Nephron (organoid): ENCODE measurements around the gene CTNS.

Experiments used
- H3K27ac Mint-ChIP-seq, 3 experiments: 2 replicates each; pipeline ENCODE4 v1.8.0; 2020; ENCODE audit warnings: mixed read lengths in 3 of 3, mild to moderate bottlenecking in 2 of 3, moderate library complexity in 1 of 3
- H3K27me3 Mint-ChIP-seq: 2 replicates; pipeline ENCODE4 v1.8.0; 2021; ENCODE audit warnings: low read depth, mild to moderate bottlenecking, moderate library complexity, mixed read lengths
- H3K36me3 Mint-ChIP-seq: 2 replicates; pipeline ENCODE4 v1.8.0; 2020; ENCODE audit warnings: low read depth, mixed read lengths
- H3K4me1 Mint-ChIP-seq: 2 replicates; pipeline ENCODE4 v1.8.0; 2020; ENCODE audit warnings: mixed read lengths
- H3K4me3 Mint-ChIP-seq, 3 experiments: 2 replicates each; pipeline ENCODE4 v1.8.0; 2020; ENCODE audit warnings: mild to moderate bottlenecking in 3 of 3, mixed read lengths in 3 of 3, moderate library complexity in 2 of 3
- H3K9me3 Mint-ChIP-seq: 2 replicates; pipeline ENCODE4 v1.8.0; 2020; ENCODE audit warnings: mixed read lengths
- CTCF ChIP-seq, 3 experiments: fragments of 200-600 bp; sonication (generic); IDR thresholded peaks; one replicate each; pipeline ENCODE4 v1.5.0; 2021; ENCODE audit warnings: antibody characterized with exemption in 3 of 3; ENCODE audit not compliant: unreplicated experiment in 3 of 3

CTNS gene

DNA sequence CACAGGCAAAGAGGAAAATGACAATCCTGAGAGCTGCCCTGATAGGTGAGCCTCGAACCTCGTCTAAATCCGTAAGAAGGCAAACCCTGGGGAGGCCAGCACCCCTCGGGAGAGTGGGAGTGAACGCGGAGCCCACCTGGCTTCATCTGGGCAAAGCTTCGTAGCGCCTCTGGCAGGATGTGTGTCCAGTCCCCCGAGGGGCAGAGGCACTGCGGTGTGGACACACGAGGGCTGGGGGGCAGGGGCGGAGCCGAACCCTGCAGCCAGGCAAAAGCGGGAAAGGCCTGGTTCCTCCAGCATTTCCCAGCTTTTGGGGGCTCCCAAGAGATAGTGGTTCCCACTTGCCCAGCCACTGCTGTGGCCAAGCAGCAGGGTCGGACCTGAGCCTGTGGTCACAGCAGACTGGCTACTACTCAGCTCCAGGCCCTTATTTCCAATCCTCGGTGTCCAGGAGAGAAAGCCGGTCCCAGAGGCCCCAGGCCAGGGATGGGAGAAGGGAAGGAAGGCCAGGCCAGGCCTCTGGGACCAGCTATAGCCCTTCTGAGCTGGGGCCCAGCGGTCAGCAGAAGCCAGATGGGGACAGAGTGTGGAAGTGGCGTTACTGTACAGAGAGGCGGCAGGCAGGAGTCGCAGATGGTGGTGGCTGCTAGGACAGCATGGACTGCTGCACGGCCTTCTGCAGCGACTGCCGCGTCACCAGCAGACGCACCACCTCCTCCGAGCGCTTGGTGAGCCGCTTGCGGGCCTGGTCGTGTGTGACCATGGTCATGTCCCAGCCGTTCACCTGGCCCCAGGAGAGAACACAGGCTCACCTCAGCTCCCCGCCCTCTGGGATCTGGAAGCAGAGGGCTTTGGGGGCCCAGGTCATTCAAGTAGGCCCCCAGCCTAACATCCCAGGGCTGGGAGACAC lies 26.8 kb downstream of the CTNS start:
- peaks cover 27% of the 10 kb centered on the region for H3K4me1 Mint-ChIP-seq
- no peak overlapping the region for H3K27ac Mint-ChIP-seq

DNA sequence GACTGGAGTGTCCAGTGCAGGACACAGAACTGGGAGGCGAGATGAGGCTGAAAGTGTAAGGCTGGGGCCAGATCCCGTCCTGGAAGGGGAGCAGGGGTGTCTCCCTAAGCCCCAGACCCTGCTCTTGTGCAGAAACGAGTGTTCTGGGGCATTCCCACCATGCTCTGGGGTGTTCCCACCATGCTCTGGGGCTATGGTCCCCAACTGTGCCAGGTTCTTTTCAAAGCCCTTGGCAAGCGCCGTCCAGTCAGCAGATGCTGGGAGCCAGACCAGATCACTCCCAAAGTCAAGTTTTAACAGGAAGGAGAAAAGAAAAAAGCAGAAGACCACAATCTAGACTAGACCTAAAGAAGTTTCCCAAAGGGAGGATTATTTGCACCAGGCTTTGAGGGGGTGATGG lies 29.3 kb downstream of the CTNS start:
- peaks cover 37% of the 10 kb centered on the region for H3K4me1 Mint-ChIP-seq

More for the DNA sequence above, 26.8 kb downstream of the CTNS start:
- Mint-ChIP-seq H3K36me3 (peaks cover 24% of the 10 kb centered on the region), H3K27me3 (peaks cover 5% of the 10 kb centered on the region), H3K4me3 (no peak overlapping the region), H3K9me3 (no peaks in the 10 kb centered on the region)
- TF ChIP-seq CTCF (IDR thresholded peaks at IDR 0.05; ENCODE audit: unreplicated experiment in 3 of 3): no peak

DNA sequence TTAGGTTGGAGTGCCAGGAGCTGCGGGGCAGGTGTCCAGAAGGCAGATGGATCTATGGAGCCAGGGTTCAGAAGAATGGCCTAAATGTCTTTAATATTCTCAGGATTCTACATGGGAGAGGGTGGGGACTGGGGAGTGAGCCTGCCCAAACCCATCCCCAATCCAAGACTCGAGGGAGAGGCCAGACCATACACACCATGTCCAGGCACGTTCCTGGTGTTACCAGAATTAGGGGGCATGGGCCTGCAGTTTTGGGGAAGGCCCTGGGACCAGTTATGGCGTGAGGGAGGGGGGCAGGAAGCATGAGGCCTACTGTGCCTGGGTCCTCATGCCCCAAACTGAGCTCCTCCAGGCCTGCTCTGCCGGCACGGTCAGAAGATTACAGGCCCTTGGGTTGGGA lies 30.0 kb downstream of the CTNS start:
- Mint-ChIP-seq H3K36me3 (peaks cover 25% of the 10 kb centered on the region), H3K4me1 (peaks cover 32% of the 10 kb centered on the region), H3K9me3 (no peaks in the 10 kb centered on the region), H3K4me3 (peak overlapping the region; percentile 95 to 98 (median 98)), H3K27me3 (peaks cover 5% of the 10 kb centered on the region), H3K27ac (peak overlapping the region; percentile 87 to 93 (median 91))
- TF ChIP-seq CTCF (IDR thresholded peaks at IDR 0.05; ENCODE audit: unreplicated experiment in 3 of 3): no peak

More for the DNA sequence above, 29.3 kb downstream of the CTNS start:
- H3K36me3 Mint-ChIP-seq: peaks cover 27% of the 10 kb centered on the region
- H3K9me3 Mint-ChIP-seq: no peaks in the 10 kb centered on the region
- peak overlapping the region; percentile 87 to 93 (median 91) for H3K27ac Mint-ChIP-seq
- peak overlapping the region; percentile 95 to 98 (median 98) for H3K4me3 Mint-ChIP-seq
- H3K27me3 Mint-ChIP-seq: peaks cover 5% of the 10 kb centered on the region
- TF ChIP-seq CTCF (IDR thresholded peaks at IDR 0.05; ENCODE audit: unreplicated experiment in 3 of 3): no peak

DNA sequence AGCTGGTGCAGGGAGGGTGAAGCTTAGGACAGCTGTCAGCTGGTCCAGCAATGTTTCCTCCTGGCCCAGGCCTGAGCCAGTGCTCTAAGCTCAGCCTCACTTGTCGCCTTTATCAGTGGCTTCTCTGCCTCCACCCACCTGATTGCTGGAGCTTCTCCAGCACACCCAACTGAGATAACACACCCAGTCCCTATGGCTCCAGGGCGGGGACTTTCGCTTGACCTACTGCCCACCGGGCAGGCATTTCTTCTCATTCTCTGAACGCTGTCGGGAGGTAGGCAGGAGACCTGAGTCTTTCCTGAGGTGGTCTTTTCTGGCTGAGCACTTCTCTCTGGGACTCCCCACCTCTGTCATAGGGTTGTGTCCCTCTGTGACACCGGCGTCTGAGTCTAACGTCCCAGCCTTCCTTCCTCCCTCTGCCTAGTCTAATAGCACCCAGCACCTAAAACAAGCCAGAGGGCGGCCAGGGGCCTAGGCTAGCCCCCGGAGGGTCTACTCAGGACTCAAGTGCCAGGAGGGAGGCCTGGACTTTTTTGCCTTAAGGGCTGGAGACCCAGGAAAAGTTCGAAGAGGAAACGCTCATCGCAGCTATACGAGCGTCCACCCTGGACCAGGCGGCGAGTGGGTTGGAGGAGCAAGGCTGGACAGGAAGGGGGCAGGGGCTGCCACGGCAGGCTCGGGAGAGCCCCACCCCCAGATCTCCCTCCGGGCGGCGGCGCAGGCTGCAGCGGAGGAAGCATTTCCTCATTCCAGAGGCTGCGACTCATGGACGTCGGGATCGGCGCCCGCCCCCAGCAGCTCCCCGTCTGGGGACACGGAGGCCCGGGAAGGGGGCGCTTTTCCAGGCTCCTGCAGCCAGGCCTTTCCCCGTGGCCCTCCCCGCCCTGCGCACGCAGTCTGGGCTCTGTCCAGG lies 31.1 kb downstream of the CTNS start:
- Mint-ChIP-seq H3K9me3 (no peaks in the 10 kb centered on the region), H3K27ac (peak overlapping the region; percentile 87 to 98 (median 93)), H3K36me3 (peaks cover 28% of the 10 kb centered on the region), H3K27me3 (peaks cover 5% of the 10 kb centered on the region), H3K4me1 (peaks cover 32% of the 10 kb centered on the region), H3K4me3 (peak overlapping the region; percentile 95 to 98 (median 98))
- no peak for TF ChIP-seq CTCF (IDR thresholded peaks at IDR 0.05; ENCODE audit: unreplicated experiment in 3 of 3)

DNA sequence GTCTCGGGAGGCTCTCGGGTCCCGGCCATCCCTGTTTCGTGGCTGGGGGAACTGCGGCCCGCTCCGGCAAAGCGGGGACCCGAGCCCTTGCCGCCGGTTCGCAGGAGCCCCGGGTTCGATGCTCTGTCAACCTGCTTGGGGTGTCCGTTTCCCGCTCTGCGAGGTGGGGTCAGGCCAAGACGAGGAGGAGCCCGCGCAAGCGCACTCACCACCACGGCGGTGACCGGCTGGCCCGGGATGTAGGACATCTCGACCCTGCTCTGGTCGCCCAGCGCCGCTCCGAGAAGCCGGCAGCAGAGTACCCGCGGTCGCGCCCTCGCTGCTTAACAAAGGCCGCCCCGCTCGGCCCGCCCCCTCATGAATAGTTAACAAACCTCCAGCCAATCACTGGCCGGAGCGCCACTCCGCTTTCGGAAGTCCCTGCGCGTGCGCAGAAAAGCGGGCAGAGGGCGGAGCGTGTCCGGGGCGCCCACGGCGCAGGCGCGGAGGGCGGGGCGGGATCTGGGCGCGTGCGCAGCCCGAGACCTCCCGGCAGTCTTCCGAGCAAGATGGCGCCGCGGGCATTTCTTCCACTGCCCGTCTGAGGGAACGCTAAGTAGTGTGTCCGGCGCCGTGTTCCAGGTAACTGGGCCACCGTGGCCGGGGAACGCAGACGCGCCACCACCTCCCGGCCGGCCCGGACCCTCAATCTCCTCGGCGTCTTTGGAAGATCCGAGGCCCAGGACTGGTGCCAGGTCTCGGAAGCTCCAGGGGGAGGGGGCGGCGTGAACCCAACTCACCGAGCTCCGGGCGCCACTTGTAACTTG lies 31.9 kb downstream of the CTNS start, which contains the start of the genes EMC6 and TAX1BP3:
EMC6 (plus strand) TSS at position 534 of the 806 bp plus-strand sequence. CDS start 335 bp downstream, outside the sequence.
TAX1BP3 (minus strand) TSS at position 300 of the 806 bp plus-strand sequence; CDS start at position 248, 52 bp downstream.
- Mint-ChIP-seq H3K36me3 (peaks cover 25% of the 10 kb centered on the region), H3K4me1 (peaks cover 32% of the 10 kb centered on the region), H3K27me3 (peaks cover 5% of the 10 kb centered on the region), H3K4me3 (peak within 1 kb of the TSS; percentile 95 to 98 (median 98)), H3K27ac (peak within 1 kb of the TSS; percentile 87 to 98 (median 96)), H3K9me3 (no peaks in the 10 kb centered on the region)
- no peak for TF ChIP-seq CTCF (IDR thresholded peaks at IDR 0.05; ENCODE audit: unreplicated experiment in 3 of 3)
